VCaP (cell line): ENCODE data around the gene CTLA4.

Experiments
- H3K27ac ChIP-seq: fragments of 450-650 bp; 2 replicates; pipeline ENCODE4 v1.5.1; 2017
- CTCF ChIP-seq: fragments of 450-650 bp; conservative IDR thresholded peaks from 2 replicates; pipeline ENCODE4 v1.5.1; 2017; ENCODE audit warnings: mild to moderate bottlenecking, moderate library complexity

The CTLA4 gene

GRCh38 chr2:203857656-203858055 lies 9.9 kb upstream of the CTLA4 start:
- no peak for TF ChIP-seq CTCF
- no peak overlapping the region for H3K27ac ChIP-seq

- H3K27ac ChIP-seq: no peak overlapping the region
- no peak for TF ChIP-seq CTCF
These were observed 9.4 kb upstream of the CTLA4 start for GRCh38 chr2:203858176-203858575.

- no peak overlapping the region for H3K27ac ChIP-seq
- TF ChIP-seq CTCF: no peak
These were observed 8.4 kb upstream of the CTLA4 start for GRCh38 chr2:203859030-203859789.

- H3K27ac ChIP-seq: no peak overlapping the region
These were observed 6.4 kb upstream of the CTLA4 start for GRCh38 chr2:203861197-203861596.

GRCh38 chr2:203861607-203862006 lies 6.0 kb upstream of the CTLA4 start:
- no peak for TF ChIP-seq CTCF

More at GRCh38 chr2:203861197-203861596, 6.4 kb upstream of the CTLA4 start:
- TF ChIP-seq CTCF: no peak

GRCh38 chr2:203869223-203870042 lies 1.9 kb downstream of the CTLA4 start:
- H3K27ac ChIP-seq: no peak overlapping the region
- TF ChIP-seq CTCF: no peak

More at GRCh38 chr2:203861607-203862006, 6.0 kb upstream of the CTLA4 start:
- no peak overlapping the region for H3K27ac ChIP-seq

- TF ChIP-seq CTCF: no peak
- H3K27ac ChIP-seq: no peak overlapping the region
These were observed 2.9 kb downstream of the CTLA4 start for GRCh38 chr2:203870481-203870880.
